Measurements from ENCODE around the gene KCNS3. TPM values are rescaled to one million over a fixed set of nuclear protein-coding genes. Genes with fewer than 3 reads are reported as not detected.

The KCNS3 gene
- total and polyA plus RNA-seq, 2 of the 13 experiments (the other 11 are each of a cell fraction or from before 2014, with no cell fraction given) = not detected

DNA sequence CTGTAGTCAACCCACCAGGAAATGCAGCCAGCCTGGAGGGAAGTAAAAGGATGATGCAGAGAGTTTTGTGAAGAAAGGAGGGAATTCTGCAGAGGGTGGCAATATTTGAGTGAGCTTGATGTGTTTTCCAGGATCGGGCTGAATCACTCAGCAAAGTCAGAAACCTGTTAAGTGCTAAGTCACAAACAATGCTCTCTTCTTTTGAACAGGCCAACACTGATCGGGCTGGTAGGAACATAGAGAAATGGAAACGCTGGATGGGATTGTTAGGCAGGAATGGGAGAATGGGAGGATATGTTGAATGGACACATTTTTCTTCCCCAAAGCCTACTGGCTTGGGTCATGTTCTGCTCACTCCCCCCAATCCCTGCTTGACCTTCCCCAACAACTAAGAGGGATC lies 36.6 kb downstream of the KCNS3 start (continued):
- TF ChIP-seq PRPF4 (IDR thresholded peaks at IDR 0.05; ENCODE audit: low read depth, low read length, poor library complexity, severe bottlenecking) = no peak

- H3K4me2 ChIP-seq (ENCODE audit: low read depth, low read length) = no peak overlapping the region
- FAIRE-seq (no peak), ATAC-seq (no peak), DNase-seq (ENCODE audit: low spot score) (no peak)
- H3K9me3 ChIP-seq (ENCODE audit: low read length) = no peaks in the 10 kb centered on the region
- H3K4me1 ChIP-seq (ENCODE audit: insufficient read depth, low read length) = no peaks in the 10 kb centered on the region
- no peaks in the 10 kb centered on the region for H3K27me3 ChIP-seq (ENCODE audit: control insufficient read depth in 1 of 2, insufficient read depth in 2 of 2, low read length in 2 of 2)
- intact Hi-C loops (cut with micrococcal nuclease; ENCODE audit: unreplicated experiment) = no loop called here
- WGBS (ENCODE audit: low lambda C conversion rate) = 4% methylated on average over 1 of the region's 1 CpG
- H3K9ac ChIP-seq (ENCODE audit: insufficient read depth, low read depth, low read length) = no peak overlapping the region
- in situ Hi-C loops (cut with HindIII; ENCODE audit: extremely low pct_ligation_motif_present, low pct_unique_long_range_greater_than_20kb) = no loop called here
- TF ChIP-seq ZNF281 (CRISPR knock-in tag; IDR thresholded peaks at IDR 0.05; ENCODE audit: borderline replicate concordance) (no peak), IKZF1 (IDR thresholded peaks at IDR 0.05) (no peak)
- ChIA-PET POLR2A (no interaction called here), CTCF (ENCODE audit: low intra/inter-chr PET ratio, low total read pairs) (no interaction called here)
- no peaks in the 10 kb centered on the region for H4K20me1 ChIP-seq (ENCODE audit: insufficient read depth, low read length)
- H3K27ac ChIP-seq (ENCODE audit: extremely low read length, insufficient read depth, low read length) = no peak overlapping the region
- no peaks in the 10 kb centered on the region for H3K36me3 ChIP-seq (replicated peaks in 1 of 2; ENCODE audit: control insufficient read depth in 1 of 2, insufficient read depth in 2 of 2, low read length in 2 of 2)
- H2AFZ ChIP-seq (ENCODE audit: low read length) = no peak overlapping the region
- no peaks in the 10 kb centered on the region for H3K79me2 ChIP-seq (ENCODE audit: insufficient read depth, low read length)
- no peak overlapping the region for H3K4me3 ChIP-seq (replicated peaks in 1 of 3; ENCODE audit: insufficient read depth in 1 of 3, low read depth in 2 of 3, low read length in 3 of 3)
- no TSS peak for BruUV-seq (replicated peaks)
Measured at GRCh38 chr2:17915811-17916518, 37.5 kb downstream of the KCNS3 start.

DNA sequence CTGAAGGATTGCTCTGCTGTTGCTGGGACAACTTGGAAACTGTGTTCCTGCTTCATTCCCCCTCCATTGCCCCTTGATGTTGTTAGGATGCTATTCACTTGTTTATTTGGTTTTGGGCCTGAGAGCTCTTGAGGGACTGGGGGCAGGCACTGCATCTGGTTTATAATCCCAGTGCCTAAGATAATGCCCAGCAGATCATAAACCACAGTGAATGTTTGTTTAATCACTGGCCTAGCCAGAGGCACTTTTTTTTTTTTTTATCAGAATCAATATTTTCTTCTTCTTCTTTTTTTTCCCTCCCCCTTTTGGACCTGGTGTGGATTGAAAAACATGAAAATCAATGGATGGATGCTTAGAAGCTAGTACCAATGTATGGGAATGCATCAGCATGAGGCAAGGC lies 38.1 kb downstream of the KCNS3 start:
- Histone ChIP-seq H3K4me3 (replicated peaks in 1 of 3; ENCODE audit: insufficient read depth in 1 of 3, low read depth in 2 of 3, low read length in 3 of 3) (no peak overlapping the region), H3K4me1 (ENCODE audit: insufficient read depth, low read length) (no peaks in the 10 kb centered on the region), H3K79me2 (ENCODE audit: insufficient read depth, low read length) (no peaks in the 10 kb centered on the region), H3K4me2 (ENCODE audit: low read depth, low read length) (no peak overlapping the region), H3K9me3 (ENCODE audit: low read length) (no peaks in the 10 kb centered on the region), H3K36me3 (replicated peaks in 1 of 2; ENCODE audit: control insufficient read depth in 1 of 2, insufficient read depth in 2 of 2, low read length in 2 of 2) (no peaks in the 10 kb centered on the region), H3K27ac (ENCODE audit: extremely low read length, insufficient read depth, low read length) (no peak overlapping the region), H2AFZ (ENCODE audit: low read length) (no peak overlapping the region), H4K20me1 (ENCODE audit: insufficient read depth, low read length) (no peaks in the 10 kb centered on the region), H3K9ac (ENCODE audit: insufficient read depth, low read depth, low read length) (no peak overlapping the region), H3K27me3 (ENCODE audit: control insufficient read depth in 1 of 2, insufficient read depth in 2 of 2, low read length in 2 of 2) (no peaks in the 10 kb centered on the region)
- intact Hi-C loops (cut with micrococcal nuclease; ENCODE audit: unreplicated experiment) = no loop called here
- DNase-seq (ENCODE audit: low spot score) (no peak), FAIRE-seq (no peak), ATAC-seq (no peak)
- CTCF ChIA-PET (ENCODE audit: low intra/inter-chr PET ratio, low total read pairs) = no interaction called here
- in situ Hi-C loops (cut with HindIII; ENCODE audit: extremely low pct_ligation_motif_present, low pct_unique_long_range_greater_than_20kb) = no loop called here
- no TSS peak for BruUV-seq (replicated peaks)
- POLR2A ChIA-PET = no interaction called here
- TF ChIP-seq U2AF1 (optimal IDR thresholded peaks at IDR 0.05; ENCODE audit: low read depth, low read length) = no peak
- TF ChIP-seq ZNF776 (CRISPR knock-in tag; IDR thresholded peaks at IDR 0.05) = no peak
- no peak for TF ChIP-seq CREB1 (IDR thresholded peaks at IDR 0.05)
- no peak for TF ChIP-seq CREB1 (CRISPR knock-in tag; IDR thresholded peaks at IDR 0.05)
- no peak for TF ChIP-seq SETDB1 (CRISPR knock-in tag; IDR thresholded peaks at IDR 0.05; ENCODE audit: borderline replicate concordance)
- TF ChIP-seq ZNF740 (CRISPR knock-in tag; IDR thresholded peaks at IDR 0.05) = no peak
- TF ChIP-seq HOXA7 (CRISPR knock-in tag; IDR thresholded peaks at IDR 0.05) = no peak
- TF ChIP-seq ZNF382 (CRISPR knock-in tag; IDR thresholded peaks at IDR 0.05; ENCODE audit: borderline replicate concordance) = no peak
- TF ChIP-seq FOXJ3 (CRISPR knock-in tag; IDR thresholded peaks at IDR 0.05; ENCODE audit: borderline replicate concordance) = no peak
- no peak for TF ChIP-seq ZNF180 (CRISPR knock-in tag; IDR thresholded peaks at IDR 0.05; ENCODE audit: borderline replicate concordance, low read depth)
